NCI-H1048 (cell line): ENCODE results near the gene PLXDC1.

Source experiments
- DNase-seq: peaks from one replicate; lab custom pipeline; 2025; lab: John Stamatoyannopoulos, UW

PLXDC1 gene

DNA sequence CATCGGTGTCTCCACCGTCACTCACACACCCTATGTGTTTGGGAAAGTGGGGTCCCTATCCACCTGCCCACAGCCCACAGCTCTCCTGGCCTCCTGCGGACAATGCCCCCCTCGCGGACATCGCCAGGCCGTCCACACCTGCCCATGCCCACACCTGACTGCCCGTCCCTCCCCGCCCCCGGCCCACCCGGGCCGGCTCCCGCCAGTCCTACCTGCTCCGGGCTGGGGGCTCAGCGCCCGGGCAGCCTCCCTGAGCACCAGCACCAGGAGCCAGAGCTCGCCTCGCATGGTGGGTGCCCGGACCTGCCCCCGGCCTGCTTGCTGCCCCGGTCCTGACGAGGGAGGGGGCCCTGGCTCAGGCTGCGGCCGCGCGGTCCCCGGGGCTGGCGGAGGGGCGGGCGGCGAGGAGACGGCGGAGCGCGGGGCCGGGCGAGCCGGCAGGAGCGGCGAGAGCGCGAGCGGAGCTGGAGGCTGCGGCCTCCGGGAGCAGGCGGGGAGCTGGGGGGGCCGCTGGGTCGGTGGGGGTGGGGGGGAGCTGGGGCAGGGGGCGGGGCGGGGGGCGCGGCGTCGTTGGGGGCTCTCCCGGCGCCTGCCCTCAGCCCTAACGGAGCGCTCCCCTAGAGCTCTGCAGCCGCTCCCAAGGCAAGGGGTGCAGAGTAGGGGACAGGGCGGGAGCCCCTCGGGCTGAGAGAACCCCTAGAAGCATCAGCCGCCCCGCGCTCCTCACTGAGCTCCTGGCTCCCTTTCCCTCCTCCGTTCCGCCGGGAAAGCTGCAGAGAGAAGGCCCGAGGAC lies at the start of gene PLXDC1:
PLXDC1 (minus strand) TSS at position 488 of the 793 bp plus-strand sequence; CDS start at position 288, 200 bp downstream.
- DNase-seq = no peak

- DNase-seq = no peak
These were observed 49.6 kb upstream of the PLXDC1 start for GRCh38 chr17:39200957-39201510.

DNA sequence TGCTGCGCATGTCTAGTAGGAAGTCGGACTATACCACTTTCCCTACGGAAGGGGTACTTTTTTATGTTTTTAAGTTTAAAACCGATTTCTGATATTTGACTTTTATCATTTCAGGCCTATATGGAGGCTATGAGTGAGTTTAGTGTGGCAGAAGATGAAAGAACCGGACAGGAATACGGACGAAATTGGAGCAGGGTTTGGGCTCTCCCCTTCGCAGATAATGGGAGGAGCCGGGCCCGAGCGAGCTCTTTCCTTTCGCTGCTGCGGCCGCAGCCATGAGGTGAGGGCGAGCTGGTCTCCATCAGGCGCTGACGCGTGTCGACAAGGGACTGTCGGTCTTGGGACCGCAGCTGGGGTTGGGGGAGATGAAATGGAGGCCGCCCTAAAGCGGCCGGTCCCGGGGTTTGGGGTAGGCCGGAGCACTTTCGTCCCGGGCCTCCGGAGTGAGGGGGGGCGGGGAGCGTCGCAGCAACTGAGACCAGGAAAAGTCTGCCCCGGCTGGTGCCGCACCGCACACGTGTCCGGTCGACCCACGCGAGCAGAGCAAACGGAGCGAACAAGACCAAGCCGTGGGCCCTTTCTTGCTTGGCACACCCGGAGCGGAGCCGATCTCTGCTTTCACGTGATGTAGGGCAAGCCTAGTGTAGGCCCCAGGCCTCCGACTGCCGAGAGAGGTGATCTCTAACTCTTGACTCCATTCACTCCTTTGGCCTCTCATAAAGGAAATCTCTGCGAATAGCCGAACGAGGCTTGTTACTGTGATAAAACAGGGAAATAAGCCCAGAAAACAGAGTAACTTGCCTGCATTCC lies 48.8 kb upstream of the PLXDC1 start, which contains the start of gene RPL19:
RPL19 (plus strand) TSS at position 214 of the 810 bp plus-strand sequence; CDS start at position 276, 62 bp downstream.
- no peak for DNase-seq

GRCh38 chr17:39199820-39200069 lies 48.3 kb upstream of the PLXDC1 start:
- peak; percentile 70 for DNase-seq

DNA sequence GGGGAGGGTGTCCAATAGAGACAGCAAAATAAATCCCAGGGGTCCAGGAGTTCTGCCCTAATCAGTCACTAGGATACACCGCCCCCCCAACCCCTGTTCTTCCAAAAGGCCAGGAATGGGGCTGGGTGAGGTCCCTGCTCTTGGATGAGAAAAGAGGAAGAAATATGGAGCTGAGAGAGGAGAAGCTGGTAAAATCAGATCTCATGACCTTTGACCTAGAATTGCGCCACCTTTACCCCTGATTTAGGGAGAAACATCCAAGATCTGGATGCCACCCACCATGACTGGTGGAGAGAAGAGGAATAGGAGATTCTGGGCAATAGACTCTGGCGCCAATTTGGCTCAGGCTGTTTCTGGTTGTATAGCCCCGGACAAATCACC lies 46.7 kb upstream of the PLXDC1 start:
- no peak for DNase-seq

DNA sequence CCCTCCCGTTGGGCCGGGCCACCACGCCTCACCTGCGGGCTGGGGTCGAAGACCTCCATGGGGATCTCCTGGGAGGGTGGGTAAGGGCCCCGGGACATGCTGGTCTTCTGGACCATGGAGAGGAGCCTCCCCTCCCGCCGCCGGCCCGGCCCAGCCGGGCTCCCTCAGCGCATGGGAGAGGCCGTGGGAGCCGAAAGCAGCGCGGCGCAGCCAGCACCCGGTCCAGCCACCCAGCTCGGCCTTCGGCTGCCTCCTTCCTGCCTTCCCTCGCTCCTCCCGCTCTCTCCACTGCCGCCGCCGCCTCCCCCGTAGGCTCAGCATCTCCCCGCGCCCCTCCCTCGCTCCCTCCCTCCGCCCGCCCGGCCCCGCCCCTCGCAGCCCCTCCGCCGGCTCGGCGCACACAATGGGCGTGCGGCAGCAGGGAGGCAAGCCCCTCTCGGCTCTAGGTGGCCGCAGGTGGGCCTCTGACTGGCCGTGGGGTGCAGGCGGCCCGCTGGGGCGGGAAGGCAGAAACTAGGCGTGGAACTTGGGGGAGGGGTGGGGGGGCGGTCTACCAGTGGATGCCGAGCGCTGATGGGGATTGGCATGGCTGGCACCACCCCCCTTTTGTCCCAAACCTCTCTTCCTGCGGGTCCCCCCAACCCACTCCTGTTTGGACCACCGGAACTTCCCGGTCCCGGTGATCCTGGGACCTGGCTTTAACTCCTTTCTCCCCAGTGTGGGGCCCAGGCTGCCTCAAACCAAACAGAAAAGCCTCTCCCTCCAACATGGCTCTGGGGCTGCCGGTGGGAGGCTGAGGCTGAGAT lies 46.1 kb upstream of the PLXDC1 start, which contains the start of gene CACNB1:
CACNB1 (minus strand) TSS at position 290 of the 806 bp plus-strand sequence; CDS start at position 116, 174 bp downstream.
- peak; percentile 29 for DNase-seq

- no peak for DNase-seq
These were observed 45.4 kb upstream of the PLXDC1 start for GRCh38 chr17:39196808-39197291.

GRCh38 chr17:39196241-39196807 lies 44.9 kb upstream of the PLXDC1 start:
- no peak for DNase-seq

DNA sequence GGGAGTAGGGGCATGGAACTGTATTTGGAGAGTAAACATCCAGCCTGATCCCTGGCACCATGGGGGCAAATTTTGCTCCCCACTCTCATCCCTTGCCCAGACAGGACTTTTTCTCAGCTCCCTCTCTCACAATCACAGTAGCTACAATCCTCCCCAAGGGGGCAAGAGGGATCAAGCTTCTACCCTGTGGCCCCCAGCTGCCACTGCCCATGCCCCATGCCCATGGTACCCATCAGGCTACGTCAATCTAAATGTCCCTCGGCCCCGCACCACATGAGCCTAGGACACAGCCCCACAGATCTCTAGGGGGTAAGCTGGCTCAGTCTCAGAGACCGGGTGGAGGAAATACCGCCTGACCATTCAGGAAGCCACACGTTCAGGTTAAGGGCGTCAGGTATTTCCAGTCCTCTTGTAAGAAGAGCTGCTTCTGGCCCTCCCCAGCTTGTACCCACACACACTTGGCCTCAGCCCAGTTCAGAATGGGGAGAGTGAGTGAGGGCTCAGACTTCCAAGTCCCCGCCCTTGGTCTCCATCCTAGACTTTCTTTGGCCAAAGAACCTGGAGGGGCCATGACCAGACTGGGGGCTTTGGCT lies 44.2 kb upstream of the PLXDC1 start:
- DNase-seq = no peak

GRCh38 chr17:39194985-39195524 lies 43.6 kb upstream of the PLXDC1 start:
- no peak for DNase-seq

GRCh38 chr17:39194089-39194984 lies 42.9 kb upstream of the PLXDC1 start:
- no peak for DNase-seq

DNA sequence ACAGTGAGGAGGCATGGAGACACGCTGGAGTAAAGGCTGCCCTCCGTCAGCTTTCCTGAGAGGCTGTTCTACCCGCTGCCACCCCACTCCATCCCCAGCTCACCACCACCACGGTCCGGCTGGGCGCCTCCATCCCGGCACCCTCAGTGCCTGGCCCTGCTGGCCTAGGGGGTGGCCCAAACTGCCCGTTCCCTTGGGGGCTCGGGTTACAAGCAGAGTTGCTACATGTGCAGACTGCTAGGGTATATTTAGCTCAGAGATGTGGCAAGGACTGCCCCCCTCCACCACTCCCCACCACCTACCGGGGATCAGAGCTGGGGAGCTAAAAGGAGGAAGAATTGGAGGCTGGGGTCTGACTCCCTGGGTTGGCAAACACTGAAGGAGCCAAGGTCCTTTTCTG lies 41.9 kb upstream of the PLXDC1 start:
- no peak for DNase-seq

GRCh38 chr17:39192901-39193300 lies 41.5 kb upstream of the PLXDC1 start:
- no peak for DNase-seq

GRCh38 chr17:39191750-39192510 lies 40.5 kb upstream of the PLXDC1 start:
- DNase-seq = no peak

- no peak for DNase-seq
These were observed 35.9 kb upstream of the PLXDC1 start for GRCh38 chr17:39187152-39187830.

GRCh38 chr17:39186481-39187002 lies 35.1 kb upstream of the PLXDC1 start:
- no peak for DNase-seq

- DNase-seq = no peak
These were observed 32.3 kb upstream of the PLXDC1 start for GRCh38 chr17:39183720-39184119.

- DNase-seq = no peak
These were observed 31.6 kb upstream of the PLXDC1 start for GRCh38 chr17:39183045-39183444.
